Measurements from ENCODE around the gene RD3L.
"Not testable (repeated sequence)": the region's sequence is repeated elsewhere in the genome, so short reads cannot be mapped to it uniquely, and the experiment has no call there.

Gene RD3L

GRCh38 chr14:103927566-103927965 lies 14.8 kb downstream of the RD3L start:
- no peak for ATAC-seq

GRCh38 chr14:103925316-103925715 lies 17.0 kb downstream of the RD3L start:
- no peak for ATAC-seq

DNA sequence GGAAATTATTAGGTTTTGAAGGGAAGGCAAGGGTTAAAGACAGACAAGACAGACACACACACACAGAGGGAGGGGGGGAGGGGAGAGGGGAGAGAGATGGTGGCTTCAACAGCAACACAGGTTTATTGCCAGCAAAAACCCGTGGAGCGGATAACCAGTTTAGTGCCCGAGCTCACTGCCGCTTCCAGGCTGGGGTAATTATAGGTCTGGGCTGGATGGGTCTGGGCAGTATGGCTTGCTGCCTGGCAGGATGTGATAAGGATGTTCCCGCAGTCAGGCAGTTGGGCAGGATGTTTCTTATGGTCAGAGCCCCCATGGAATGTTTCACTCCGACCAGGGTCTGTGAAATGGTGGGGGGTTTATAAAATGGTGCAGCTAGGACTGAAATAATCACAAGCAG lies 18.5 kb downstream of the RD3L start:
- ATAC-seq: no peak

- not testable (repeated sequence) for ATAC-seq
These were observed 20.5 kb downstream of the RD3L start for GRCh38 chr14:103921855-103922200.

DNA sequence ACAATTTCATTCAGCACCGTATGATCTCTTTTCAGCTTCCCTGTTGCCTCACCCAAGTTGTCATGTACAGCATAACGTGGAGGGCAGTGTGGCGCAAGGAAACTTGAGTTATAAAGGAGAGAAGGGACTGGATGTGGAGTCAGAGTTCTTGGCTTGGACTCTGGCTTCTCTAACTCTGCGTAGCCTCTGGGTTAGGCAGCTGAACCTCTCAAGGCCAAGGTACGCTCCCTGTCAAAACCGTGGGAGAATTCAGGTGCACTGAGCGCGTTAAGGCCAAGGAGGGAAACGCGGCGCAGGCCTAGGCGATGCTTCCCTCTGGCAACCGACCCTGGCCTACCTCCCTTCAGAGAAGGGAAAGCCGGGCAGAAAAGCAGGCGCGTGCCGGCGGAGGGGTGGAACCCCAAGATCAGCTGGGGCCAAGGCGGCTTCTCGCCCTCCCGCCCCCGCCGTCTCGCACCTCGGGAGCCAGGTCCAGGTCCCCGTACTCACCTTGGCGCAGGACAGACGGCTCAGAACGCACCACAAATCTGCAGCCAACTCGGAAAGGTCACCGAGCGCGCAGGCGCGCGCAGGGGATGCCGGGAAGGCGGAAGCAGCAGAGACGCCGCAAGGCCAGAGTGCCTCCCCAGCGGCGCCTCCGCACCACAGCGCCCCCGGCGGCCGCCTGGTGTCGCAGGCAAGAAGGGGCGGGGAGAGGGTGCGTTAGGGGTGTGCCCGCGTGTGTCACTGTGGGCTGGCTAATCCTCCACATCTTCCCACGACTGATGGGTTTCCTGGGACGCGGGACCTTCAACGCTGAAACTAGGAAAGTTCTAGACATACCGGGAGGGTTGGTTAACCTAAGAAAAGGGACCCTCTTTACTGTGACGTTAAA lies 21.1 kb downstream of the RD3L start:
- ATAC-seq: peak; percentile 99

GRCh38 chr14:103916636-103917262 lies 25.6 kb downstream of the RD3L start:
- ATAC-seq: no peak

DNA sequence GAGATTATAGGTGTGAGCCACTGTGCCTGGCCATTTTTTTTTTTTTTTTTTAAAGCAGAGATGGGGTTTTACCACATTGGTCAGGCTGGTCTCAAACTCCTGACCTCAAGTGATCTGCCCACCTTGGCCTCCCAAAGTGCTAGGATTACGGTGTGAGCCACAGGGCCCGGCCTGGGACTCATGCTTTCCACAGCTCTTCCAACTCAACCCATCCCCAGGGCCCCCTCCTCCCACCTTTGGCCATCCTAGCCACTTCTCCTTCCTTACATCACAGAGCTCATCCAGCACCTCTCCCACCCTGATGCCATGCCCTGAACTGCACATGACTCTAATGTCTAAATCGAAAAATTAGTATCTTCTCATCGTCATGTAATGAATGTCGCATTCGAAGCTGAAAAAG lies 26.7 kb downstream of the RD3L start:
- ATAC-seq: no peak

- ATAC-seq: no peak
These were observed 31.3 kb downstream of the RD3L start for GRCh38 chr14:103910984-103911383.

- ATAC-seq: peak; percentile 70 to 81
These were observed 31.9 kb downstream of the RD3L start for GRCh38 chr14:103910262-103910935.

DNA sequence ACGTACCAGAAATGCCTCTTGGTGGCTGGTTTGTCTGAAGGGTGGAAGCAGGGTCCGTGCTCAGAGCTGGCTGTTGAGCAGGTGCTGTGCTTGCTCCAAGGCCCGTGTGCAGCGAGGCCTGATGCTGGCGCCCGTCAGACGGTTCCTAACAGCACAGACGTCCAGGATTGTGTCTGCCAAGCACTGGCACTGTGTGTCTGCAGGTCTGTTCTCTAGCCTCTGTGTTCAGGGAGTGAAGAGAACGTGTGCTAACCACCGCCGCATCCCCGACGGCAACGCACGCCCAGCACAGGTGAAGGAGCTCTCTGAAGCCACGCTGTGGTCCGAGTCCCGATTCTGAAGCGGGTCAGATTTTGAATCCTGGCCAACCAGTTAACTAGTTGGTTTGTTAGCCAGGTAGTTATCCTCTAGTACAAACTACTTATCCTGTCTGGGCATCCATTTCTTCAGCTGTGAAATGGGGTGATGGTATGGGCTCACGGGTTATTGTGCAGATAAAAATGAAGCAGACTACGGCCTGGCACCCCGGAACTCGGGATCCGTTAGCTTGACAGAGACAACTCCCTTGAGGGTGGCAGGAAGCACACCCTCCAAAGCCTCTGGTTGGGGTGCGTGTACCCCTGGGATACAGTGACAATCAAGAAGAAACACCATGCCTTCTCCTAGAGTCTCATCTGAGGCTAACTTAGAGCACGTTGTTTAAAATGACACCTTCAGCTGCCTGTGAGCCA lies 32.6 kb downstream of the RD3L start:
- ATAC-seq: no peak

- peak; percentile 64 to 73 for ATAC-seq
These were observed 33.7 kb downstream of the RD3L start for GRCh38 chr14:103908580-103908979.

DNA sequence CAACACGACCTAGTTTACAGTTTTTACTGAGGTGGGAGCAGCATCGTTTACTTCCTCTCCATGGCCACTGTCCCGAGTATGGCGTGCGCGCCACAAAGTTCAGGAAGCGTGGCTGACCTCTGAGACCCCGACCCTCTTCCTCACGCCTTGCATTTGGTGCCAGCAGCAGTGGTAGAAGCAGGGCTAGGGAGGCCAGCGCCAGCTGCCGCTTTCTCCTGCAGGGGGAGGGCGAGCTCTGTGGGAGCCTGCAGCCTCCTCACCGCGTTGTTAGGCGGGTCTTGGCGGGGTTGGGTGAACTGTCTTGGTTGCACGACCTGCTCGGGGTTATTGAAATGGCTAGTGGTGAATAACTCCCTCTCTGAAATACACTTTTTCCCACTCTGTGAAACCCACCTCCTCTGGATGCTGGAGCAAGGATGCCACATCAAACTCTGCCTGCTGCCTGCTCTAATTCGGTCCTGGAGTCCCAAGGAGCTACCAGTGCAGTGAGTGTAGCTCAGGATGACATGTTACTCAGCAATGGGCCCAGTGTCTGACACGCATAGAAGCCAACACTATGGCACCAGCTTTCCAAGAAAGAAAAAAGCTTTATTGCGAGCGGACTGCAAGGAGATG lies 36.4 kb downstream of the RD3L start:
- ATAC-seq: no peak

GRCh38 chr14:103904493-103905107 lies 37.7 kb downstream of the RD3L start:
- no peak for ATAC-seq

- no peak for ATAC-seq
These were observed 42.5 kb downstream of the RD3L start for GRCh38 chr14:103899833-103900232.

- ATAC-seq: no peak
These were observed 43.0 kb downstream of the RD3L start for GRCh38 chr14:103899316-103899715.

DNA sequence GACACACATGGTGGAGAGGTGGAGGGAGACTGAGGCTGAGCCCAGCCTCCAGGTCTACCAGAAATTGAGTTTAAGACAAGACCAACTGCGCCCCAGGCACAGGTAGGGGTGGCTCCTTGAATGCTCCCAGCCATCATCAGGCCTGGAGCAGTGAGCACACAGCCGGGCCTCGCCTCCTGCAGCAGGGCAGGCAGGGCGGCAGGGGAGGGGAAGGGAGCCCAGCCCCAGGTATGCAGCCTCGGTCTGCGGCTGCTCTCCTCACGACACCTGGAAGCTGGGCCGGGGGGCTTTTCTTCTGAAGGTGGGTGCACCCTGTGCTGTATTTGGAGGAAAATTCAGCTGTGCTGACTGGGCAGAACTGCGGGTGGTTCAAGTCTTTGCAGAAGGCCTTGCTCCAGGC lies 43.6 kb downstream of the RD3L start:
- no peak for ATAC-seq

- no peak for ATAC-seq
These were observed 44.1 kb downstream of the RD3L start for GRCh38 chr14:103898204-103898603.

DNA sequence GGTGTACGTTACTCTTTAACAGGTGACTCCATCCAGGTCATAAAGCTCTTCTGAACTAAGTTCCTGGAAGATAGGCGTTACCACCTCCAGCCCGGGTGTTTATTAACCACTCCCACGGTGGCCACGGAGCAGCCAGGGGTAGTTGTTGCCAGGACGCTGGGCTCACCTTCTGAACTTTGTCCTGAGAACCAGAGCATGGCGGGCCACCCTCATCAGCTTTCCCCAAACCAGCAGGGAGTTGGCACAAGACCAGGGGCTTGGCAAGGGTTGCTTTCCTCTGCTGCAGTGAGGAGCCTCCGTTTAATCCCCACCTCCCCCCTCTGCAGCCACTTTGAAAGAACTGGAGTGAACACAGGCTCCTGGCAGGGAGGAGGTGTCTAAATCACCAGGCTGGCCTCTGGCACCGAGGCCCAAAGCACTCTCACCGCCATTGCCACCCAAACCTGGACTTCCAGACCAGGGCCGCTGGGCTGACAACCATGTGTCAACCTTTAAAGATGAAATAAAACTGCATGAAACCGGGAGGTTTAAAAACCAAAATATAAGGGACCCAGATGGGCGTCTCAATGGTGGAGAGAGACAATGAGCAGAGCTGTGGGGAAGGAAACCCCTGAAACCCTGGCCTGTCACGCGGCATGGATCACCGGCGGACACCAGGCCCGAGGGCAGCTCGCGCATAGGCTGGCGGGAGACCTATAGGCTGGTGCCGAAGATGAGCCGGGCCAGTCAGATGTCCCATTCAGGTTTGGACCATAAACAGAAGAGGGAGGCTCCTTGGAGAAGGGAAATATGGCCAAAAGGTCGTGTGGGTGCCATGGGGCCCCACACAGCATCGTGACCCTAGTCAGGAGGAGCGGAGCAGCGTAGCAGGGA lies 45.0 kb downstream of the RD3L start:
- no peak for ATAC-seq

DNA sequence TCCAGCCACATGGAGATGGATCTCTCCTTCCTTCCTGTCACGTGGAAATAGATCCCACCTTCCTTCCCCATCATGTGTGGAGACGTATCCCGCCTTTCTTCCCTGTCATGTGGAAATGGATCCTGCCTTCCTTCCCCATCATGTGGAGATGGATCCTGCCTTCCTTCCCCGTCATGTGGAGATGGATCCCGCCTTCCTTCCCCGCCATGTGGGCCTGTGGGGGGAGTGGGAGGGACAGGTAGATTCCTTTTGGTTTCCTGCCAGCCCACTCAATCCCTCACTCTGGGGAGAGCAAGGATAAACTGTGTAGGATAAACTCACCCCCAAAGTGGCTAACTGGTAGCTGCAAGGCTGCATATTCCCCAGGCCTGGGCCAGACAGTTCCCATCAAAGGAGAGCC lies 45.8 kb downstream of the RD3L start:
- no peak for ATAC-seq

- ATAC-seq: no peak
These were observed 47.6 kb downstream of the RD3L start for GRCh38 chr14:103894723-103895059.

DNA sequence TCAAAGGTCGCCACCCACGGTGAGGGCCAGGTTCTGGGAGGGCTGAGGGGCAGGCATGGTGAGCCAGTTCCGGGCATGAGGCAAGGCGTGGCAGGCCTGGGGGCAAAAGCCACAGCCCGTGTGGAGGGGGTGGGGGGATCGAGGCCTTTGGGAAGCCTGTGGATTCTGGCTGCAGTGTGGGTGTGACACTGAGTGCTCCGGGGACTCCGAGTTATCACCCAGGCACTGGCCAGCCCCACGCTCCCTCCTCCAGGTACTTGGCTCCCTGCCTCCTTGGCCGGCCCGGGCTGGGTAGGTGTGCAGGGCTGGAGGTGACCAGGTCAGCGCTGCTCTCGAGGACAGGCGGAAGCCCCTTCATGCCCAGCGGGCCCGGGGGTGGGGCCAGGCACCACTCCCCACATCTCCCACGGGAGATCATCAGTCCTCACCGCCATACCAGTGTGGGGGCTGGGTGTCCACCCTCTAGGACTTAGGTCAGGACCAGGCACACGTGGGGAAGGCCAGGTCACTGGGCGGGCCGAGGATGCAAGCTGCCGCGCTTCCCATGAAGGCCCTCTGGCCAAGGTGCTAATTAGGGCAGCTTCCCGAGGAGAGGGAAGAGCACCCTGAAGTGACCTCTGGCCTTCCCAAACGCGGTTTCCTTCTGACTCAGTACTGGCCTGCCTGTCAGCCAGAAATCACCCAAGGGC lies 48.2 kb downstream of the RD3L start:
- no peak for ATAC-seq
